ENCODE data around the gene STK11.
"Not testable (repeated sequence)": the region's sequence is repeated elsewhere in the genome, so short reads cannot be mapped to it uniquely, and the experiment has no call there.

STK11 gene

DNA sequence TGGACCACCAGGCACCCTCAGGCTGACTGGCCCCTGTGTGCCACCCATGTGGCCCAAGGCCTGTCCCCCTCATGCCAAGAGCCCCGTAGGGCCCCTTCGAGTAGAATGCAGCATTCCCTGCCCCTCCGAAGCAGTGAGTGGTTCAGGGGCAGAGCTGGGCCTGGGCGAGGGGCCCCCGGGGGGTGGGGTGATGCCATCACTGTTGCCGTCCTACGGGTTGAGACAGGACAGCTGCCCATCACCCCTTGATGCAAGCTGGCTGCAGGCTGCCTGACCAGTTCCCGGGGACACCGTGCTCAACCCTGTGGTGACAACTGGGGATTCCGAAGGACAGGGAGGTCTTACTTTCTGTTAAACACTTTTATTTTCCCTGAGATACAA is 36.2 kb upstream of the STK11 start:
- DNase-seq: no peak

DNA sequence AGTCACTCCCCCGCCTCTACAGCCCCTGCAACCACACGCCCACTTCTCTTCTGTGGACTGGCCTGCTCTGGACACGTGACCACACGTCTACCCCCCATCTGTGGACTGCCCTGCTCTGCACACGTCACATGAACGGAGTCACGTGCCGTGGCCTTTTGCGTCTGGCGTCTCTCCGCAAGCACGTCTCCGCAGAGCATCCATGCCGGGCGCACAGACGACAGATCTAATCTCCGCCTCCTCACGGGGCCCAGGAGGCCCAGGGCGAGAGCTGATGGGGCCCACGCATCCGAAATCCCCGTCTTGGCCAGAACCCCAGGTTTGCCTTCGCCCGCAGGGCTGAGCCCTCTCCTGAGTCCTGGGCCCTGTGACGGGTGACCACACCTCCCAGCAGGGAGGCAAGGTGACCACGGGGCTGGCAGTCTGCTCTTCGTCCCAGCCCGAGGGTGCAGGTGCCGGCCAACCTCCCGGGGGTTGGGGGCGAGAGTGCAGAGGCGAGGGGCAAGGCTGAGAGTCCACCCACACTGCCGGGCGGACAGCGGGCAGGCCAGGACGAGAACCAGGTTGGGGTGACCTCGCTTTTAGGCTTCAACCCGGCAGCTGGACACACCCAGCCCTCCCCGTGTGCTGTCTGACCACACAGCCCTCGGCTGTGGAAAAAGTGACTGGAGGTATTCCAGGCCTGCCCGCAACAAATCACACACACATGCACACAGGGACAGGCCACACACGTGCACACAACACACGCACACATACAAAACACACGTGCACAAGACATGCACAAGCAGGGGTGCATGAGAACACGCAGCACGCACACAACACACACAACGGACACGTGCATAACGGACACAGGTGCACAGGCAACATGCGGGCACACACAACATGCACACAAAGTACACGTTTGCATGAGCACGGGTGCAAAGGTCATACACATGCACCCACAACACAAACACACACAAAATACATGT is 35.4 kb upstream of the STK11 start:
- DNase-seq: no peak

DNA sequence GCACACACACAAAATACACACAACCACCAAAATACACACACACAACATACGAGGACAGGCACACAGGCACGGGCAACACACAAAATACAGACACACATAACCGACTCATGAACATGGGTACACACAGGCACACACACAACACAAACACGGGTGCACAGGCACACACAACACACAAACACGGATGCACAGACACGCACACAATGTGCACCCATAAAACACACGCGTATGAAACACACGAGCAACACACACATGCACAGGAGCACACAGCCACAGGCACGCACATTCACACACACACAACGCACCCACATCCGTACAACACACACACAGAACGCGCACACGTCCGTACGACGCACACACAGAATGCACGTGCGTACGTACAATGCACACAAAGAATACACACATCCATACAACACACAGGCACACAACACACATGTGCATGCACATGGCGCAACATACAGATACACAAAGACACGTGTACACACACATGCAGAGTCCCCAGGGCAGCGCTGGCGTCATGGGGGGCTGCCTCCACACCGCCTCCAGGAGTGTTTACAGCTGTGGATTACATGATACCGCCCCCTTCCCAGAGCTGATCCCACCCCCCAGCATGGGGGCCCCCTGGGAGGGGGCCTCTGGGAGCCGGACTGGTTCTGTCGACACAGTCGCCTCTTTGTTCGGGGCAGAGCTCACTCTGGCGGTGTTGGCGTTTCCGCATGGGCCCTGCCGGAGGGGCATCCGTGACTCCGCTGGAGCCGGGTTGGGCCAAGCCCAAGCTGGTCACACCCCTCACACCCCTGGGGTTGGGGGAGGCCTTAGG is 34.4 kb upstream of the STK11 start:
- no peak for DNase-seq

DNA sequence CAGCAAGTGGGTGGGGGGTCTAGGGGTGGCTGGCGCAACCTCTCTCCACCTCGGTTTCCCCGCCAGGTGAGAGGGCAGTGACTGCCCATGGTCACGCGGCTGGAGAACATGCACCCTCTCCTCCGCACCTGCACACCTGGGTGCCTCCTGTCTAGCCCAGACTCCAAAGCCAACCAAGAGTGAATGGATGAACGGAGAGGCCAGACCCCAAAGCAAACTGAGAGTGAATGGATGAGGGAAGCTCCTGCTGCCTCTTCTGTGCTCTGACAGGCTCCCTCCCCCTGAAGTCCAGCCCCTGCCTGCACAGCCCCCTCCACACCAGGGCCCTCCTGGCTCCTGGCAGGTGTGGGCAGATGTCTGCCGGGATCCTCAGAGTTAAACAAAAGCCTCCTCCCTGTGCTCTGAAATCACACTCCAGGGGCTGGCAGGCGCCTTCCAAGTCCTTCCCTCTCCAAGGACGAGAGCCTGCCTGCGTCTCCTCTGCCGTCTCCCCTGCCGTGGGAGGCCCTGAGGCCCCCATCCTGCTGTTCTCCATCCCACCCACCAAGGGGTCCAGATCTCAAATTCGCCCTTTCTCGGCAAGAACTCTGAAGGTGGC is 33.7 kb upstream of the STK11 start:
- DNase-seq: no peak

DNA sequence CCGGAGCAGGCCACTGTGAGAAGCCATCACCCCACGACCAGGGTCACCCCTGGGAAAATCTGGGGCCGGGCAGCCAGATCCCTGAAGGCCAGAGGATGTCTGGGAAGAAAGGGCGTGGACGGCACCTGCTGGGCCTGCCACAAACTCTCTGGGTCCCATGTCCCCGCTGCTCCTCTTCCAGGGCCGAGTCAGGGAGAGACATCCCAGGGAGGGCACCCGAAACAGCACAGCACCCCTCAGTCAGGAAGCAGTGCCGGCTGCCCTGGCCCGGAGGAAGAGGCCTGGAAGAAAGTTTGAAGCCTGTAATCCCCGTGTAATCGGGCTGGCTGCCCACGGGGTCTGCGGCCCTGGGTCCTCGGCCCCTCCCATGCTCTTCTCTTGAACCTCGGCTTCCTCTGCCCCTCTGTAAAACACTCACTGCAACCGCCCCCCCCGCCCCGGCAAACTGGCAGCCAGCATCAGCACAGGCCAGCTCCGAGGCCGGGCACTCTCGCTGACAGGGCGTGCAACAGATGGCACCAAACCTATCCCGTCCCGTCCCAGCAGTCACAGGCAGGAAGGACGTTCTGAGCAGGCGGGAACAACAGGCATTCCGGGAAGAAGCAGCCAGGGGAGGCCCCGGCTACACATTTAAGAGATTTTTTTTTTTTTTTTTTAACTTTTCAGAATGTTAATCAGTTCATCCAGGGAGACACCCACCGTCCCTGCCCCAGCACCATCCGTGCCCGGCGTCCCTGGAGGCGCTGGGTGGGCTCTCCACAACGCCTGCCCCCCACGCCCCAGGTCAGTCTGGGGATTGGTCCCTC is 33.0 kb upstream of the STK11 start:
- no peak for DNase-seq

DNA sequence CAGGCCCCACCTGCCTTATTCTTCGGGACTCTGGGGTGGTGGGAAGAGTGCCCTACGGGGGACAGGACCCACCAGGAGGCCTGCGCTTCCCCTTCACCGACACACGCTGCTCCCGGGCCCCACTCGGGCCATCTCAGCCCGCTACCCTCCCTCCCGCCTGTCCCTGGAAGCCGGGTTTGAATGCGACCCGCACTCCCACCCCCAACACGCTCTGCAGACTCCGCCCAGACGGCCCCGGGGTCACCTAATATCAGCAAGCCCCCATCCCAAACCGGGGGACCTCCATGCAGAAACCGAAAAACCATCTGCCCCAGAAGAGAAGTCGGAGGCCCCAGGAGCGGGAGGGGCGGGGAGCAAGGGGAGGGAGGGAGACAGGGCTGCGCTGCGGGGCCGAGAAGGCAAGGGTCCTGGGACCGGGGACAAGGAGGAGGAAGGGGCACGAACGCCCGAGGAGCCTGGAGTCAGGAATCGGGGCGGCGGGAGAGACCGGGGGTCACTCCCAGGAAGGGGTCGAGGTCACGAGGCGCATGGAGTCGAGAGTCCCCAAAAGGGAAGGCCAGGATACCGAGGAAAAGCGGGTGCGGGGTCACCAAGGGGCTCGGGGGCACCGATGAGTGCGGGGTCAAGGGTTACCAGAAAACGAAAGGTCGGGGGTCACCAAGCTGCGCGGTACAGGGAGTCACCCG is 32.3 kb upstream of the STK11 start:
- DNase-seq: peak; percentile 52

DNA sequence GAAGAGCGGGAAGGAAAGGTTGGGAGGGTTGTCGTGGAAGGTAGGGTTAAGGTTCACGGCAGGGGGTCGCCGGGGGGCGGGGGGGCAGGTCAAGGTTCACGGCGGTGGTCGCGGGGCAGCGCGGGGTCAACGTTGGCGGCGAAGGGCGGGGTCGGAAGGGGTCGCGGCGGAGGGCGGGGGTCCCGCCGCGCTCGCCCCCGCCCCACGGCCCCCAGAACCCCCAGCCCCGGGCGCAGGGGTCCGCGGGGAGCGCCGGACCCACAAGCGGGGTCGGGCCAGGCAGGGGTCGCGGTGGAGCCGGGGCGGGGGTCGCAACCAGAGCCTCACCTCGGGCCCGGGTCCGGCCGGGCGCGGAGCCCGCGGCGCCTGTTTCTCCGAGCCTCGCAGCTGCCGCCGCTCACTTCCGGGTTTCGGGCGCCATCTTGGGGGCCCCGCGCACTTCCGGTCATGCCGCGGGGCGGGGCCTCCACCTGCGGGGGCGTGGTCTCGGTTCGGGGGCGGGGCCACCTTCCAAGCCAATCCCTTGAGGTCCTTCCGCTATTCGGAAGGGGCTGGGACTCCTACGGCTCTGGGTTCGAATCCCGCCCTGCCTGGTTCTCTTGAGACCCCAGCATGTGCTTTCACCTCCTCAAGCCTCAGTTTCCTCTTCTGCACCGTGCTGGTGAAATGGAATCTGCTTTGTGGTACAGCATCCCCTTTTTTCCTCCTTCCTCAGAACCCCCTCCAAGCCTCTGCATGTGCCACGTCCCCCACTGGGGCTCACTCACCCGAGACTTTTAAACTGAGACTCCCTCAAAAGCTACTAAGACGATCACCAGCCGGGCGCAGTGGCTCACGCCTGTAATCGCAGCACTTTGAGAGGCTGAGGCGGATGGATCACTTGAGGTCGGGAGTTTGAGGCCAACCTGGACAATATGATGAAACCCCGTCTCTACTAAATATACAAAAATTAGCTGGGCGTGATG is 31.5 kb upstream of the STK11 start, which contains the start of gene SBNO2:
Gene SBNO2, minus strand, starts transcription at position 424 of the 965 bp plus-strand sequence. CDS start 19,992 bp downstream, outside the sequence.
- peak; percentile 99 for DNase-seq

DNA sequence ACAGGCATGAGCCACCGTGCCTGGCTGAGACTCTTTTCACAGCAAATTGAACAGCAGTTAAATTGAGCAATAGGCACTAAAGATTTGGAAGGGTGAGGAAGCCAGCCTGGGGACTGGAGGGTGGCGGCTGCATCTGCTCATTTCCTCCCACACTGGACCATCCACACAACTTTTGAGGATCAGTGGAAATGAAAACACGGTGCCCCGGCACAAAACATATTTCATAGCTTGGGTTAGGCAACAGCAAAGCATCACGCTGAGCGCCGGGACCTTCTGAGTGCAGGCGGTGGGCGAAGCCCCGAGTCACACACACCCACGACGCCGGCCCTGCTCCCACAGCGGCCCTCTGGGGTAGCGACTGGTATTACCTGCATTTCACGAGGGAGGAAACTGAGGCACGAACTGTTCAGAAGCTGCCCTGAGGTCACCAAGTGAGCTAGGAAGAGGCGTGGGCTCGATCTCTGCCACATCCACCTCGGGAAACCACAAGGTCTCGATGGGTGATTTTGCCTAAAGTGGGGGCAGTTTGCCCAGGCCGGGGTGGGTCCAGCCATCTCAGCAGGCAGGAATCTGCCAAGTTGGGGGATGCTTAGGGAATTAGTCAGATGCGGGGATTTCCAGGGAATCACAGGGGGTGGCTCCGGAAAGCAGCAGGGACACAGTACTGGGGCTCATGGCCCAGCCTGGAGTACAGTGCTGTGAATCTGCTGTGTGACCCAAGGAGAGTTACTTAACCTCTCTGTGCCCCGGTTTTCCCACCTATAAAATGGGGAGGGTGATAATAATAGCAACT is 28.1 kb upstream of the STK11 start:
- no peak for DNase-seq

DNA sequence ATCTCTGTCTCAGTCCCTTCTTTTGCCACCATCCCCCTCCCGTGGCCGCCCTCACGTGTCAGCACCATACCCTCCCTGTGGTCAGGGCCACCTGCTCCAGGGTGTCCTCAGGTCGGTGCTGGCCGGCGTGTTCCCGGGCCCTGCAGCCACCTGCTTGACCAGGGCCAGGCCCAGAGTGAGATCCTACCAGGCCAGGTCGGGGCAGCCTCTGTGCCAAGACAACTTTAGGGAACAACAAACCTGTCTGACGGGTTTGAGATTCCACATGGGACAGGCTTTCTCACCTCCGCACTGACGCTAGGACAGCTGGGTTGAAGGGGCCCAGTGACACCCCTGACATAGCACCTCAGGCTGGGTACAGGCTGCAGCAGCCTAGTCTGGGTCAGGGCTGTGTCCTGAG is 24.0 kb upstream of the STK11 start:
- no peak for DNase-seq

DNA sequence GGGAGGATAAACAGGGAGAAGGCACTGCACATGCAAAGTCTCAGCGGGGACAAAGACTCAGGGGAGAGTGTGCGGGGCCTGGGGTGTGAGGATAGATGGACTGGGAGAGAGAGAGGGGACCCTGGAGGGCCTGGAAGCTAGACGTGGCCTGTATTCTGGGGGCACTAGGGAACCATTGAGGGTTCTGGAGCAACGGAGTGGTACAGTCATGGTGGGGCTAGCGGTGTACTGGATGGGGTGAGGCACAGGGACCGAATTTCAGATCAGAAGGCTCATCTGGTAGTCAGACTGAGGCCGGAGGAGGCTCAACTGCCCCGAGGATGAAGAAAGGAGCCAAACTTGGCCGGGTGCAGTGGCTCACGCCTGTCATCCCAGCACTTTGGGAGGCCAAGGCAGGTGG is 23.5 kb upstream of the STK11 start:
- no peak for DNase-seq

DNA sequence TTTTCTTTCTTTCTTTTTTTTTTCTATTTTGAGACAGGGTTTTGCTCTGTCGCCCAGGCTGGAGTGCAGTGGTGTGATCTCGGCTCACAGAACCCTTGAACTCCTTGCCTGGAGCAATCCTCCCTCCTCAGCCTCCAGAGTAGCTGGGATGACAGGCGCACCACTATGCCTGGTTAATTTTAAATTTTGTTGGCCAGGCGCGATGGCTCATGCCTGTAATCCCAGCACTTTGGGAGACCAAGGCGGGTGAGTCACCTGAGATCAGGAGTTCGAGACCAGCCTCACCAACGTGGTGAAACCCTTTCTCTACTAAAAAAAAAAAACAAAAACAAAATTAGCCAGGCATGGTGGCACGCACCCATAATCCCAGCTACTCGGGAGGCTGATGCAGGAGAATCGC is 22.9 kb upstream of the STK11 start:
- DNase-seq: no peak

DNA sequence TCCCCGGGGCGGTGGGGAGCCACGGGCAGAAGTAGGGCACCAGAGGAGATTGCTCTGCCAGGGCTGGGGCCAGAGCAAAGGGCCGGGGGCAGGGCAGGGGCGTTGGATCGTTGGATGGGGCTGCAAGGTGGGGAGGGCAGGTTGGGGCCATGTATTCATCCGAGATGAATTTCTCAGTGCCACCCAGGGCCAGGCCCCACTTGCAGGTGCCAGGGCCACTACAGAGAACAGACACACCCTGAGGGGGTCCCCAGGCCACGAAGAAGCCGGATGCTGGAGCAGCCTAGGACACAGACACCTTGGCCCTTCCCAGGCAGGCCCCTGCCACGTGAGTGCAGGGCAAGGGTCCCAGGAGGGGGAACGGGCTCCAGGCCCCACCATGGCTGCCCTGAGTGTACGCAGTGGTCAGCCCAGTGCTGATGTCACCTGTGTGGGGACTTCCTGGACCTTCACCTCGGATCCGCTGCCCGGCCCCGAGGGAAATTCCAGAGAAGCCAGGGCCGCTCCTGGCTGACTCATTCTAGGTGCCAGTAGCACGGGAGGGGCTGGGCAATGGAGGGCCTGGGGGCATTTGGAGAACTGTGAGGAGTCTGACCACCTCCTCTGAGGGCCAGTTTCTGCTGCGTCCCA is 21.9 kb upstream of the STK11 start:
- DNase-seq: no peak

DNA sequence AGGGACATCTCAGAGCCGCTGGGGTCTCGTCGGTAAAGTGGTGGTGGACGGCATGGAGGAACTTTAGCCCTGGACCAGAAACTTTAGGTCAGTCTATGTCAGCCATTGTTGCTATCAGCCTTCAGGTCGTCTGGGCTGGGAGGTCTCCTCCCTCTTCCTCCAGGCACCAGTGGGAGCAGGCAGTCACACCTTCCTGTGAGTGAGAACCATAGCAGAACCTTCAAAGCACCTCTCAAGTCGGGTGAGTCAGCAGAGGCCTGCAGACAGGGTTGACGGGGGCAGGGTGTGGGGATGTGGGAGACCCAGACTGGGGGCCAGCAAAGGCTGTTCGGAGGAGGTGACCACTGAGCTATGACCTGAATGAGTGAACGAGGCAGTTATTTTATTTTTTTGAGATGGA is 16.2 kb upstream of the STK11 start:
- DNase-seq: peak; percentile 68

DNA sequence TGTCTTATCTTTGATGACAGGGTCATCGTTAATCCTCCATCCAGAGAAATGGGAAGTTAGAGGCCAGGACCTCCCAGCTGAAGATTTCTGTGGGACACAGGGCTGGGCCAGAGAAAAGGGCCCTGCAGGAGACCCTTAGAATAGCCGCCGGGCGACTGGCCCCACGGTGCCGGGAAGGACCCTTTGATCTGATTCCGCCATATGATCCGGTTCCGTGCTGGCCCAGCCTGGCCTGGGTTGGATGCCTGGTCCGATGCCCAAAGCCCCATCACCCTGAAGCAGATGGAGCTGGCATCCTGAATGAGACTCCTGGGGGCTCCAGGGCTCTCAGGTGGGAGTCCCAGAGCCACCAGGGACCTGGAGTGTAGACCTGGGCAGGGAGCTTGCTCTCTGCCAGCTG is 6.0 kb upstream of the STK11 start:
- DNase-seq: no peak

DNA sequence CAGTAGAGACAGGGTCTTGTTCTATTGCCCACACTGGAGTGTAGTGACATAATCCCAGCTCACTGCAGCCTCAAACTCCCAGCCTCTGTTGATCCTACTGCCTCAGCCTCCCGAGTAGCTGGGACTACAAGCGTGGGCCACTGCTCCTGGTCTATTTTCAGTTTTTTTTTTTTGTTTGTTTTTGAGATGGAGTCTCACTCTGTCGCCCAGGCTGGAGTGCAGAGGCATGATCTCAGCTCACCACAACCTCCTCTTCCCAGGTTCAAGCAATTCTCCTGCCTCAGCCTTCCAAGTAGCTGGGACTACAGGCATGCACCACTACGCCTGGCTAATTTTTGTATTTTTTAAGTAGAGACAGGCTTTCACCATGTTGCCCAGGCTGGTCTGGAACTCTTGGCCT is 5.0 kb upstream of the STK11 start:
- not testable (repeated sequence) for DNase-seq

DNA sequence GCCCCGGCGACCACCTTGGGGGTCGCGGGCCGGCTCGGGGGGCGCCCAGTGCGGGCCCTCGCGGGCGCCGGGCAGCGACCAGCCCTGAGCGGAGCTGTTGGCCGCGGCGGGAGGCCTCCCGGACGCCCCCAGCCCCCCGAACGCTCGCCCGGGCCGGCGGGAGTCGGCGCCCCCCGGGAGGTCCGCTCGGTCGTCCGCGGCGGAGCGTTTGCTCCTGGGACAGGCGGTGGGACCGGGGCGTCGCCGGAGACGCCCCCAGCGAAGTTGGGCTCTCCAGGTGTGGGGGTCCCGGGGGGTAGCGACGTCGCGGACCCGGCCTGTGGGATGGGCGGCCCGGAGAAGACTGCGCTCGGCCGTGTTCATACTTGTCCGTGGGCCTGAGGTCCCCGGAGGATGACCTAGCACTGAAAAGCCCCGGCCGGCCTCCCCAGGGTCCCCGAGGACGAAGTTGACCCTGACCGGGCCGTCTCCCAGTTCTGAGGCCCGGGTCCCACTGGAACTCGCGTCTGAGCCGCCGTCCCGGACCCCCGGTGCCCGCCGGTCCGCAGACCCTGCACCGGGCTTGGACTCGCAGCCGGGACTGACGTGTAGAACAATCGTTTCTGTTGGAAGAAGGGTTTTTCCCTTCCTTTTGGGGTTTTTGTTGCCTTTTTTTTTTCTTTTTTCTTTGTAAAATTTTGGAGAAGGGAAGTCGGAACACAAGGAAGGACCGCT is 729 bp downstream of the STK11 start:
- no peak for DNase-seq

DNA sequence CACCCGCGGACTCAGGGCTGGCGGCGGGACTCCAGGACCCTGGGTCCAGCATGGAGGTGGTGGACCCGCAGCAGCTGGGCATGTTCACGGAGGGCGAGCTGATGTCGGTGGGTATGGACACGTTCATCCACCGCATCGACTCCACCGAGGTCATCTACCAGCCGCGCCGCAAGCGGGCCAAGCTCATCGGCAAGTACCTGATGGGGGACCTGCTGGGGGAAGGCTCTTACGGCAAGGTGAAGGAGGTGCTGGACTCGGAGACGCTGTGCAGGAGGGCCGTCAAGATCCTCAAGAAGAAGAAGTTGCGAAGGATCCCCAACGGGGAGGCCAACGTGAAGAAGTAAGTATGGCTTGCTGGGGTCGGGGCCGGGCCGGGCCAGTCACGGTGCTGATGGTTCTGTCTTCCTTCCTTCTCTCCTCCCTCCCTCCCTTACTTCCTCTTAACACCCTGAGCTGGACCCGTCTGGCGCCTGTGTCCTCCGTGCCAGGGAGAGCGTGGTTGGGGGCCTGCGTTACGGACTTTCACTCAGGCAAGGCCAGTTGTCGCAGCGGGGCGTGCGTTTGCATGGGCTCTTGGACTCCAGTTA is 1.4 kb downstream of the STK11 start:
- DNase-seq: peak; percentile 41

DNA sequence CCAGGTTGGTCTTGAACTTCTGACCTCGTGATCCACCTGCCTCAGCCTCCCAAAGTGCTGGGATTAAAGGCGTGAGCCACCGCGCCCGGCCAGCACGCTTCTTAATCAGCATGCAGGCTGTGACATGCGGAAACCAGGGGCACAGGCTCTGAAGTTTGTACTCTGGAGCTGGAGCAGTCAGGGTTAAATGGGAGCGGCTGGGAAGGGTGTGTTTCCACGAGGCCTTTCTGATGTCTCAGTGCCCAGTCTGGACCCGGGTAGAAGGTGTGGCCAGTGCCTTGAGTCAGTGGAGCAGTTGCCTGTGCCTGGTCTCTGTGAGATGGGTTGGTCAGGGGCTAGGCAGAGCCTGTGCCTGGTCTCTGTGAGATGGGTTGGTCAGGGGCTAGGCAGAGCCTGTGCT is 3.3 kb downstream of the STK11 start:
- not testable (repeated sequence) for DNase-seq

DNA sequence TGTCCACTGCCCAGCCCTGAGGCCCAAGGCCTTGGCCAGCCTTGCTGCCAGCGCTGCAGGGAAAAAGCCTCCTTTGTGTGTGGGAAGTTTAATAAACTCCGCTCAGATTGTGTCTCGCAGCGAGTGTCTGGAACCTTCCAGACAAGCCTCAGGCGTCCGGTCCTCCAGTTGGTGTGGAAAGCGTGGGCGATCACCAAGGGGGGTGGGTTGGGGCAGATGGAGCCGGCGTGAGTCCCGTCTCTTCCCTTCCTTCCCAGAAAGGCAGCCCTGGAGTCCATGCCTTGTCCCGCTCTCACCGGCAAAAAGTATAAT is 4.6 kb downstream of the STK11 start:
- DNase-seq: no peak
